ENCODE results near the gene GRM6.

The GRM6 gene

DNA sequence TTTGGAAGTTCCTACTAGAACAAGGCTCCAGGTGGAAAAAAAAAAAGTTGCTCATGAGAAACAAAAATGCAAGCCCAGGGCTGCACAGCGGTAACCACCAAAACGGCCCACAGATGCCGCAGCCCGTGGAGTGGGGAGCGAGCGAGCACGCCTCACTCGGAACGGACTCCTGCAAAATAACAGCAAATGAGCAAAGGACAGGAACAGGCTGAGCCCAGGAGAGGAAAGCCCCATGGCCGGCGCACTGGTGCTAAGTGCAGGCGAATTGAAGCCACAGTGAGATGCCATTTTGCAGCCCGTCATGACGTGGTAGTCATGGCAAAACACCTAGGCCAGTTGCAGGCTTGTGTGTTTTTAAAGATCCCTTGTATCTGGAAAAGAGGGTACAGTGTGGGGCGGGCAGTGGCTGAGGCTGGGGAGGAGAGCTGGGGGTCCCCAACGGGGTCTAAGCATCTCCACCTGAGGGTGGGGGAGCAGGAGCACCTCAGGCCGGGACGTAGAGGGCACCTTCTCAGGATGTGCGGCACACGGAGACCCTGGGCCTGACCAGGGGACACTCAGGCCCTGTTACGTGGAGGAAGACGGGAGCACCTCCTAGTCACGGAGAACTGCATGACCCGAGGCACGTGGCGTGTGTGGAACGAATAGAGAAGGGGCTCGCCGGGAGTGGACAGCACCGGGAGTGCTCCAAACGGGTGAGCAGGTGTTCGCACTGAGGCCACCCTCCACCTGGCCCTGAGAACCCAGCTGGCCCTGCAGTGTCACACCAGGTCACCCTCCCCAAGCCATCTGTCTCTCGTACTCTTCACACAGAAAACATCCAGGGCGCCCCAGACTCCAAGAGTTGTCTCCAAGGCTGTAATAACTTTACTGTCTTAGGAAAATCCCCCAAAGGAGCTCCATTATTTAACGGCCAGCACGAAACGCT is 10.7 kb downstream of the GRM6 start:
- no peak for DNase-seq (ENCODE audit: extremely low read depth in 1 of 2, low read depth in 1 of 2)

DNA sequence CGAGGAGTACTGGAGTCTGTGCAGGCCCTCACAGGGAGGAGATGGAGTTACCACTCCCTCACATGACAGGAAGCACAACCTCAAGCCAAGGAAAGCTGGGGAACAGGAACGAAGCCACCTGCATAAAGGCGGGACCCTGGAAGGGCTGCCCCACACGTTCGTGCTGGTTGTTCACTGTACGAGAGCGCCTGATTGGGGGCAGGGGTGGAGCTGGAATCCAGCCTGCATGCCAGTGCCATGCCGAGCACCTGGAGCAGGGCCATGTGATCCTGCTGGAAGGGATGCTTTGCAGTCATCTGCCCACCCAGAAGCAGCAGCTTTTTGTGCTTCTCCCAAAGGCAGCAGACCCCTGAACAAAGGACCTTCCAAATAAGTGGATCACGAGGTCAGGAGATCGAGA is 11.4 kb downstream of the GRM6 start:
- DNase-seq (ENCODE audit: extremely low read depth in 1 of 2, low read depth in 1 of 2): no peak

DNA sequence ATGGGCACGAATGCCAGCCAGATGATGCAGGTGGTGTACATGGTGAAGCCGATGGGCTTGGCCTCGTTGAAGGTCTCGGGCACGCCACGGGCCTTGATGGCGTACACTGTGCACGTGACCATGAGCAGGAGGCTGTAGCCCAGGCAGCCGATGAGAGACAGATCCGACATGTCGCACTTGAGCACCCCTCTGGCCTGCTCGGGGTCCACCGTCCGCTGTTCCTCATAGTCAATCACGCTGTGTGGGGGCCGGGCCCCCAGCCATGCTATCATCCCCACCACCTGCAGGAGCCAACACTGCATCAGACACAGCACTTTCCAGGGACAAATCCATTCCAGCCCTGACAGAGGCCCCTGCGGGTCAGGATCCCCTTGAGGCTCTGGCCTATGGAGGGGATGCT is 12.2 kb downstream of the GRM6 start:
- no peak for DNase-seq (ENCODE audit: extremely low read depth in 1 of 2, low read depth in 1 of 2)

DNA sequence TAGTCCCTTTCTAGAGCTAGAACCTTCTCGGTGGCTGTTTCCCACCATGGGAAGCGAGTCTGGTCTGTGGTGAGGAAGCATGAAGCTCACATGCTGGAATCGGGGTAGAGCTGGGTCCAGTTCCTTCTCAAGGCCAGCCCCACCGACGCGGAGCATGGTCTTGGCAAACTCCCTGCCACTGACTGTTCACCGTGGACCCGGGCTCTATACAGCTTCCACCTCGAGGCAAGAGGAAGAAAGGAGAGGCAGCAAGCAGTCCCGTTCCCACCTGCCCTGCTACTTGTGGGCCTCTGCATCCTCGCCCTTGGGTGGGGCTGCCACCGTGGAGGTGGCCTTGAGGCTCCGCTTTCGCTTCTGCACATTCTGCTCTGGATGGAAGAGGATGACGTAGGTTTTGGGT is 13.7 kb downstream of the GRM6 start:
- DNase-seq (ENCODE audit: extremely low read depth in 1 of 2, low read depth in 1 of 2): no peak

DNA sequence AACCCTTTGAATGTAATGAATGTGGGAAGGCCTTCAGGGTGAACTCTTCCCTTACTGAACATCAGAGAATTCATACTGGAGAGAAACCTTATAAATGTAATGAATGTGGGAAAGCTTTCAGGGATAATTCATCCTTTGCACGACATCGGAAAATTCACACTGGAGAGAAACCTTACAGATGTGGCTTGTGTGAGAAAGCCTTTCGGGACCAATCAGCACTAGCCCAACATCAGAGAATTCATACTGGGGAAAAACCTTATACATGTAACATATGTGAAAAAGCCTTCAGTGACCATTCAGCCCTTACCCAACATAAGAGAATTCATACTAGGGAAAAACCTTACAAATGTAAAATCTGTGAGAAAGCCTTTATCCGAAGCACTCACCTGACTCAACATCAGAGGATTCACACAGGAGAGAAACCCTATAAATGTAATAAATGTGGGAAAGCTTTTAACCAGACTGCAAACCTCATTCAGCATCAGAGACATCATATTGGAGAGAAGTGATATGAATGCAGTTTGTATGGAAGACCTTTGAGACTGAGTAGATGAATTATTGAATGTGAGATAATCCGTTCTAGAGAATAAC is 29.6 kb downstream of the GRM6 start:
- no peak for DNase-seq (ENCODE audit: extremely low read depth in 1 of 2, low read depth in 1 of 2)

DNA sequence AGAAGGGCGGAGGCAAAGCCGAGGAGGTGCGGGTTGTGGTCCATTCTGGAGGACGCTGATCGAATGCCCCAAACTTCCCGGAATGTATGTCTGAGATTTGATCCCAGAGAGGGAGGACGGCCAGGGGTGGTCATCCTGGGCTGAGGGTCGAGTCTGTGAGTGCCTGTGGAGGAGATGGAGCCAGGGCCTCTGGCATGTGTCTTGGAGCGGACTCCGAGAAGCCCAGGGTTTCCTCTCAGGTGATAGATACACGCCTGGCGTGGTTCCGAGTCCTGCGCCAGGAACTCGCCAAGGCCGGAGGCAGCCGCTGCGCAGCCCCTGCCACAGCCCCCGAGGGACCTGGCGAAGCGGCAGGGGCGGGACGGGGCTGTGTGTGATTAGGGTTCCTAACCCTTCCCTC is 53.8 kb downstream of the GRM6 start:
- no peak for DNase-seq (ENCODE audit: extremely low read depth in 1 of 2, low read depth in 1 of 2)

DNA sequence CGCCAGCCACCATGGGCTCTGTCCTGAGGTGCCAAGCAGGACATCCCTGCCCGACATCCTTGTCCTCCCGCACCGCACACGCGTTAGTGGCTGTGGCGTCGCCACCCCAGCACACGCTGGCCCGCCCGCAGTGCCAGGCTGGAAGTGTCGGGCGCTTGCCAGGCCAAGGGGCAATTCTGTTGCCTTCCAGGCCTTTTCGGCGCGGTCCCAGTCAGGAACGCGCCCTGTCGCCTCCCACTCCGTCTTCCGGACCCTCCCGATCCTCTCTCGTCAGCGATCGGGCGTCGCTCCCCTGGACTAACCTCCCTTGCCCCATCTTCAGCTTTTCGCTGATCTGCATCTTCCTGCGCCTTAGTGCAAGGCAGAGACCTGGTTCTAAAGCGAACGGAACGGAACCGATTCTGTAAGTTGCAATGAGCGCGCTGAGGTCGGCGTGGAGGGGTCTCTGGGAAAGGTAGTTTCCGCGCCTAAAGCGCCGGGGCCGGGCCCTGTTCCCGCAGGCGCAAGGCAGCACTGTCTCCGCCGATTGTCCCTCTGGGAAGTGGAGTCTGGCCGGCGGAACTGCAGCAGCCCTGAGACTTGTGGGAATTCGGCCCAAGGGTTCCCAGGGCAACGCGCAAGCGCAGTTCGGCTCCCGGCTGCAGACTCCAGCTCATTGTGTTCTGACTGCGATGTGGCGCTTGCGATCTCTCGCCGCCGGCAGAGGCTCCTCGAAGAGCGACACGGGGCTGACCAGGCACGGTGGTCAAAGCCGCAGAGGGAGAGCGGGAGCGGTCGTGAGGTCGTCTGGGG is 54.4 kb downstream of the GRM6 start, which contains the start of gene ZNF454:
Gene ZNF454 (plus strand): TSS at position 630 of the 792 bp plus-strand sequence. CDS start 1,594 bp downstream, outside the sequence.
- DNase-seq (ENCODE audit: extremely low read depth in 1 of 2, low read depth in 1 of 2): no peak

DNA sequence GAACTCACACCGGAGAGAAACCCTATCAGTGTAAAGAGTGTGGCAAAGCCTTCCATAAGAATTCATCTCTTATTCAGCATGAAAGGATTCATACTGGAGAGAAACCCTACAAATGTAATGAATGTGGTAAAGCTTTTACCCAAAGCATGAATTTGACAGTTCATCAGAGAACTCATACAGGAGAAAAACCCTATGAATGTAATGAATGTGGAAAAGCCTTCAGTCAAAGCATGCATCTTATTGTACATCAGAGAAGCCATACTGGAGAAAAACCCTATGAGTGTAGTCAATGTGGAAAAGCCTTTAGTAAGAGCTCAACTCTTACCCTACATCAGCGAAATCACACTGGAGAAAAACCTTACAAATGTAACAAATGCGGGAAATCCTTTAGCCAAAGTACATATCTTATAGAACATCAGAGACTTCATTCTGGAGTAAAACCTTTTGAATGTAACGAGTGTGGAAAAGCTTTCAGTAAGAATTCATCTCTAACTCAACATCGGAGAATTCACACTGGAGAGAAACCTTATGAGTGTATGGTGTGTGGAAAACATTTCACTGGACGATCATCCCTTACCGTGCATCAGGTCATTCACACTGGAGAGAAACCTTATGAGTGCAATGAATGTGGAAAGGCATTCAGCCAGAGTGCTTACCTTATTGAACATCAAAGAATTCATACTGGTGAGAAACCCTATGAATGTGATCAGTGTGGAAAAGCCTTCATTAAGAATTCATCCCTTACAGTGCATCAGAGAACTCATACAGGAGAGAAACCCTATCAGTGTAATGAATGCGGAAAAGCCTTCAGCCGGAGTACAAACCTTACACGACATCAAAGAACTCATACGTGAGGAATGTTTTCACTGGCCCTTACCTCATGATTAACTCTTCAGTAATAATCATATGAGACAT is 63.0 kb downstream of the GRM6 start:
- no peak for DNase-seq (ENCODE audit: extremely low read depth in 1 of 2, low read depth in 1 of 2)
